GM19328 (cell line): Measurements from ENCODE around the gene DOCK10.
"Not testable (repeated sequence)": the region's sequence is repeated elsewhere in the genome, so short reads cannot be mapped to it uniquely, and the experiment has no call there.

Source experiments
- ATAC-seq: cut with Tn5 transposase; IDR thresholded peaks from one replicate; pipeline ENCODE4 v1.9.1; 2021; ENCODE audit warnings: mild to moderate bottlenecking, moderate library complexity; ENCODE audit not compliant: unreplicated experiment

DOCK10 gene

GRCh38 chr2:224925061-224925809, 117.0 kb downstream of the DOCK10 start:
- no peak for ATAC-seq

GRCh38 chr2:224924631-224925030, 117.6 kb downstream of the DOCK10 start:
- ATAC-seq = no peak

GRCh38 chr2:224922142-224922727, 120.0 kb downstream of the DOCK10 start:
- ATAC-seq = peak; percentile 63

GRCh38 chr2:224919472-224920110, 122.7 kb downstream of the DOCK10 start:
- ATAC-seq = no peak

GRCh38 chr2:224918626-224919471, 123.4 kb downstream of the DOCK10 start:
- ATAC-seq = no peak

- ATAC-seq = not testable (repeated sequence)
These were observed 125.0 kb downstream of the DOCK10 start for GRCh38 chr2:224917246-224917645.

- no peak for ATAC-seq
These were observed 127.1 kb downstream of the DOCK10 start for GRCh38 chr2:224915136-224915535.

- ATAC-seq = no peak
These were observed 131.7 kb downstream of the DOCK10 start for GRCh38 chr2:224910574-224910925.

- no peak for ATAC-seq
These were observed 132.2 kb downstream of the DOCK10 start for GRCh38 chr2:224909885-224910573.

- ATAC-seq = no peak
These were observed 133.4 kb downstream of the DOCK10 start for GRCh38 chr2:224908818-224909217.

GRCh38 chr2:224904381-224904780, 137.9 kb downstream of the DOCK10 start:
- ATAC-seq = no peak

GRCh38 chr2:224903621-224904020, 138.6 kb downstream of the DOCK10 start:
- ATAC-seq = no peak

- ATAC-seq = no peak
These were observed 141.1 kb downstream of the DOCK10 start for GRCh38 chr2:224901121-224901676.

GRCh38 chr2:224895377-224895776, 146.9 kb downstream of the DOCK10 start:
- no peak for ATAC-seq

- ATAC-seq = peak; percentile 76
These were observed 147.9 kb downstream of the DOCK10 start for GRCh38 chr2:224894356-224894755.

- peak; percentile 34 for ATAC-seq
These were observed 148.4 kb downstream of the DOCK10 start for GRCh38 chr2:224893848-224894247.

- no peak for ATAC-seq
These were observed 149.6 kb downstream of the DOCK10 start for GRCh38 chr2:224892574-224893204.

GRCh38 chr2:224890372-224890771, 151.9 kb downstream of the DOCK10 start:
- no peak for ATAC-seq

- no peak for ATAC-seq
These were observed 155.1 kb downstream of the DOCK10 start for GRCh38 chr2:224887141-224887540.
